A673 (cell line): ENCODE results near the gene C11orf71. TPM values are rescaled to one million over a fixed set of nuclear protein-coding genes. Genes with fewer than 3 reads are reported as not detected.

ENCODE experiments used
- BruUV-seq: library from RNA; stranded (reverse); fragments of 400-500 nt; replicated peaks from 2 replicates; lab custom pipeline; 2021; lab: Mats Ljungman, UMichigan
- CTCF ChIA-PET: fragments of 300-600 bp; sonication (Branson Sonifier 250); formaldehyde crosslinking; loops from one replicate; lab custom pipeline; 2022; ENCODE audit warnings: antibody characterized with exemption; lab: Charles Lee
- POLR2A ChIA-PET: fragments of 300-600 bp; sonication (Branson Sonifier 250); formaldehyde crosslinking; loops from one replicate; lab custom pipeline; 2022; ENCODE audit warnings: antibody characterized with exemption; ENCODE audit not compliant: low non-redundant PET; lab: Charles Lee
- DNase-seq: peaks from one replicate; pipeline ENCODE4 v3.0.0-alpha.2; 2015; ENCODE audit warnings: low spot score
- H3K27ac ChIP-seq: fragments of 200-600 bp; sonication (generic); 2 replicates; pipeline ENCODE4 v1.5.1; 2016; ENCODE audit warnings: mixed run types, low read depth, mild to moderate bottlenecking, mixed read lengths, antibody characterized with exemption, low read length; ENCODE audit not compliant: poor library complexity, severe bottlenecking
- H3K27me3 ChIP-seq: fragments of 200-600 bp; sonication (generic); replicated peaks from 2 replicates; pipeline ENCODE4 v1.6.1; 2017; ENCODE audit warnings: mixed run types, low read depth, mild to moderate bottlenecking, mixed read lengths, antibody characterized with exemption, low read length; ENCODE audit not compliant: insufficient read depth, poor library complexity
- H3K36me3 ChIP-seq: fragments of 200-600 bp; sonication (generic); 2 replicates; pipeline ENCODE4 v1.6.1; 2016; ENCODE audit warnings: mixed run types, mild to moderate bottlenecking, mixed read lengths, antibody characterized with exemption, low read length; ENCODE audit not compliant: insufficient read depth, poor library complexity, severe bottlenecking
- H3K4me1 ChIP-seq: fragments of 200-600 bp; sonication (generic); 2 replicates; pipeline ENCODE4 v1.6.1; 2017; ENCODE audit warnings: mixed run types, mild to moderate bottlenecking, mixed read lengths, antibody characterized with exemption, low read length; ENCODE audit not compliant: insufficient read depth, poor library complexity, severe bottlenecking
- H3K4me3 ChIP-seq: fragments of 200-600 bp; sonication (generic); 2 replicates; pipeline ENCODE4 v1.5.1; 2016; ENCODE audit warnings: low read depth, mixed run types, mild to moderate bottlenecking, mixed read lengths, low read length; ENCODE audit not compliant: poor library complexity, severe bottlenecking
- H3K9me3 ChIP-seq: fragments of 200-600 bp; sonication (generic); 2 replicates; pipeline ENCODE4 v1.6.1; 2016; ENCODE audit warnings: mixed run types, low read depth, mild to moderate bottlenecking, mixed read lengths, antibody characterized with exemption, low read length; ENCODE audit not compliant: poor library complexity, severe bottlenecking
- EZH2 ChIP-seq: fragments of 200-600 bp; sonication (generic); IDR thresholded peaks from 2 replicates; pipeline ENCODE4 v1.6.1; 2017; ENCODE audit warnings: borderline replicate concordance, low read depth, mild to moderate bottlenecking, mixed read lengths, antibody characterized with exemption, low read length; ENCODE audit not compliant: poor library complexity, severe bottlenecking
- intact Hi-C: fragments of 100-400 bp; cut with micrococcal nuclease; formaldehyde crosslinking; loops from one replicate; pipeline ENCODE4 v1.10.0; 2022; ENCODE audit not compliant: unreplicated experiment
- total RNA-seq: library from RNA; stranded (reverse); gene quantifications from 2 replicates; pipeline ENCODE4 v1.2.3, GENCODE V29; 2021
- TF ChIP-seq, protein P1 (sequence below): fragments of 300-800, 200-600 bp; sonication (generic); conservative IDR thresholded peaks from 2 replicates; pipeline ENCODE4 v1.5.1; 2017; ENCODE audit warnings: low read depth, mild to moderate bottlenecking, antibody characterized with exemption, low read length, moderate library complexity, mixed read lengths

C11orf71 gene
- total RNA-seq, 1 experiment from 2014 or later = 7.4 TPM

DNA sequence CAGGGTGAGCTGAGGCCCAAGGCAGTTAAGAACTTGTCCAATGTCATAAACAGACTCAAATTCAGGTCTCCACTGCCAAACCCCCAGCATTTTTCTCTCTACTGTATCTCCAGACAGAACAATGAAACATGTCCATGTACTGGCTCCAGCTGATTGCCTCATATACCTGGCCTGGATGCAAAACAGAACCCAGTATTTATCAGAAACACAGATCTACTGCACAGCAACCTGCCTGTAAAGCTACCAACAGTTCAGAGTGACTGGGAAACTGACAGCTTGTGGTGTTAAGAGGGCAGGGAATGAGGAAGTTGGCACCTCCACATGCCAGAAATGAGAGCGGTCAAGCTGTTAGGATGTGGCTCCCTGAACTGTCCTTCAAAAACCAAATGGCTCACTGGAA lies 41.6 kb downstream of the C11orf71 start:
- no peak overlapping the region for H3K27ac ChIP-seq
- no peaks in the 10 kb centered on the region for H3K4me1 ChIP-seq
- H3K4me3 ChIP-seq = no peak overlapping the region
- H3K9me3 ChIP-seq = no peaks in the 10 kb centered on the region
- H3K36me3 ChIP-seq = no peaks in the 10 kb centered on the region
- no TSS peak for BruUV-seq
- ChIA-PET POLR2A (no interaction called here), CTCF (no interaction called here)
- no peak for DNase-seq
- intact Hi-C loops = no loop called here
- peaks cover 13% of the 10 kb centered on the region for H3K27me3 ChIP-seq
- TF ChIP-seq, protein P1, sequence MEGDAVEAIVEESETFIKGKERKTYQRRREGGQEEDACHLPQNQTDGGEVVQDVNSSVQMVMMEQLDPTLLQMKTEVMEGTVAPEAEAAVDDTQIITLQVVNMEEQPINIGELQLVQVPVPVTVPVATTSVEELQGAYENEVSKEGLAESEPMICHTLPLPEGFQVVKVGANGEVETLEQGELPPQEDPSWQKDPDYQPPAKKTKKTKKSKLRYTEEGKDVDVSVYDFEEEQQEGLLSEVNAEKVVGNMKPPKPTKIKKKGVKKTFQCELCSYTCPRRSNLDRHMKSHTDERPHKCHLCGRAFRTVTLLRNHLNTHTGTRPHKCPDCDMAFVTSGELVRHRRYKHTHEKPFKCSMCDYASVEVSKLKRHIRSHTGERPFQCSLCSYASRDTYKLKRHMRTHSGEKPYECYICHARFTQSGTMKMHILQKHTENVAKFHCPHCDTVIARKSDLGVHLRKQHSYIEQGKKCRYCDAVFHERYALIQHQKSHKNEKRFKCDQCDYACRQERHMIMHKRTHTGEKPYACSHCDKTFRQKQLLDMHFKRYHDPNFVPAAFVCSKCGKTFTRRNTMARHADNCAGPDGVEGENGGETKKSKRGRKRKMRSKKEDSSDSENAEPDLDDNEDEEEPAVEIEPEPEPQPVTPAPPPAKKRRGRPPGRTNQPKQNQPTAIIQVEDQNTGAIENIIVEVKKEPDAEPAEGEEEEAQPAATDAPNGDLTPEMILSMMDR = no peak
- no peak for TF ChIP-seq EZH2

DNA sequence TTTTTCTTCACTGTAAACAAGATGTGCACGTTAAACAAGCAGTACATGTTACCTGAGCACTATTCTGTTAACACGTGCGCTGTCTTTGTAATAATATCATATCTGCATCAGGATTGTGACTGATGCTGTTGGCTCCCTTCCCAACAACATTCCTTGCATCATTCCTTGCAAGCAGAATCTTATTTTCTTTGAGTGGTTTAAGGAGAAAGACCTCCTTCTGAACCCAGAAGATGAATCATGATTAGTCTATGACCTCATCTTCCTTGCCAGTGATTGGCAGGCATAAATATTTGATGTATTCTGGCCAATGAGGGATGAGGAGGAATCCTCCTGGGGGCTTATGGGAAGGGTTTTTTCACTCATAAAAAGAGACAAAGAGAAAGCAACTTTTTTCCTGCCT lies 46.2 kb downstream of the C11orf71 start:
- H3K27ac ChIP-seq = no peak overlapping the region
- H3K4me3 ChIP-seq = no peak overlapping the region
- no peak for TF ChIP-seq EZH2
- TF ChIP-seq, protein P1 = no peak
- H3K27me3 ChIP-seq = no peaks in the 10 kb centered on the region
- ChIA-PET CTCF (no interaction called here), POLR2A (no interaction called here)
- no TSS peak for BruUV-seq
- H3K36me3 ChIP-seq = no peaks in the 10 kb centered on the region
- no peaks in the 10 kb centered on the region for H3K4me1 ChIP-seq
- peak; percentile 70 for DNase-seq
- intact Hi-C loops = no loop called here
- H3K9me3 ChIP-seq = no peaks in the 10 kb centered on the region

DNA sequence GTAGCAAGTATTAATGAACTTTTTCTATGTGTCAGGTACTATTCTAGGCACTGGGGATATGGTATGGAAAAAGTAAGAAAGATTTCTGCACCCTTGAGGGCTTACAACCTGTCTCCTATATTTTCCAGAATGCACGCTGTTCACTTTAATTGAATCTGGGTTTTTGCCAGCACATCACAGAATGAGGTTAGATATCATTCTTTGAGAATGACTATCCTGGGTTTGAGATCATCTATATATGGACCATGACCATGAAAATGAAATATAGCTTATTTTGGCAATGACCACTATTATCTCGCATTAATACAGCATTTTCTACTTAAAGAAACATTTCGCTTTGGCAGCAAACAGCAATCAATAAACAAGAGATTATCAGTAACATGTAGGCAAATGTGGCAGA lies 46.9 kb downstream of the C11orf71 start:
- Histone ChIP-seq H3K36me3 (no peaks in the 10 kb centered on the region), H3K27me3 (no peaks in the 10 kb centered on the region), H3K27ac (no peak overlapping the region), H3K4me1 (no peaks in the 10 kb centered on the region), H3K4me3 (no peak overlapping the region), H3K9me3 (no peaks in the 10 kb centered on the region)
- TF ChIP-seq, protein P1 = no peak
- no peak for TF ChIP-seq EZH2
- BruUV-seq = no TSS peak
- POLR2A ChIA-PET = no interaction called here
- no peak for DNase-seq
- intact Hi-C loops = no loop called here
- CTCF ChIA-PET = no interaction called here
